WTC11 (cell line): ENCODE results near the gene UMAD1. TPM values are rescaled to one million over a fixed set of nuclear protein-coding genes. Genes with fewer than 3 reads are reported as not detected.

Experiments
- ATAC-seq: fragments of 200-7000 bp; cut with Tn5 transposase; 2 replicates; pipeline ENCODE4 v1.10.0; 2021; ENCODE audit warnings: mild to moderate bottlenecking, moderate library complexity
- CTCF ChIA-PET: fragments of 300-600 bp; sonication (Branson Sonifier 250); formaldehyde crosslinking; loops from one replicate; lab custom pipeline; 2021; ENCODE audit warnings: antibody characterized with exemption; lab: Charles Lee
- POLR2A ChIA-PET: fragments of 350-600 bp; sonication (Branson Sonifier 250); formaldehyde crosslinking; loops from one replicate; lab custom pipeline; 2021; ENCODE audit warnings: antibody characterized with exemption; lab: Charles Lee
- DNase-seq: peaks from one replicate; pipeline ENCODE4 v3.0.0; 2021; ENCODE audit warnings: low spot score
- H3K27ac Mint-ChIP-seq: 2 replicates; pipeline ENCODE4 v1.8.0; 2021; ENCODE audit warnings: mixed read lengths
- H3K27me3 Mint-ChIP-seq: 2 replicates; pipeline ENCODE4 v1.8.0; 2021; ENCODE audit warnings: low read depth, mild to moderate bottlenecking, moderate library complexity, mixed read lengths
- H3K36me3 Mint-ChIP-seq: 2 replicates; pipeline ENCODE4 v1.8.0; 2021; ENCODE audit warnings: mixed read lengths
- H3K4me1 Mint-ChIP-seq: 2 replicates; pipeline ENCODE4 v1.8.0; 2022; ENCODE audit warnings: mixed read lengths
- H3K4me3 Mint-ChIP-seq: 2 replicates; pipeline ENCODE4 v1.8.0; 2021; ENCODE audit warnings: mild to moderate bottlenecking, moderate library complexity, mixed read lengths
- H3K9me3 Mint-ChIP-seq: 2 replicates; pipeline ENCODE4 v1.8.0; 2021; ENCODE audit warnings: mixed read lengths
- AFF4 ChIP-seq: sonication (generic); formaldehyde crosslinking; IDR thresholded peaks from 2 replicates; pipeline ENCODE4 v1.8.1; 2023; ENCODE audit warnings: mild to moderate bottlenecking, missing genetic modification reagents, borderline replicate concordance
- CBFB ChIP-seq: sonication (generic); formaldehyde crosslinking; IDR thresholded peaks from 2 replicates; pipeline ENCODE4 v1.8.1; 2022; ENCODE audit warnings: mild to moderate bottlenecking, low read depth, missing genetic modification reagents
- CREM ChIP-seq: sonication (generic); formaldehyde crosslinking; IDR thresholded peaks from 2 replicates; pipeline ENCODE4 v1.8.1; 2022; ENCODE audit warnings: mild to moderate bottlenecking, missing genetic modification reagents, moderate library complexity
- E2F4 ChIP-seq: sonication (generic); formaldehyde crosslinking; IDR thresholded peaks from 2 replicates; pipeline ENCODE4 v1.8.1; 2022; ENCODE audit warnings: low read depth, mild to moderate bottlenecking, moderate library complexity, missing genetic modification reagents, borderline replicate concordance
- EMX1 ChIP-seq: fragments of 250-450 bp; sonication (Bioruptor Pico); IDR thresholded peaks from 2 replicates; pipeline ENCODE4 v1.8.0; 2021; ENCODE audit warnings: mild to moderate bottlenecking
- ETV6 ChIP-seq: sonication (generic); formaldehyde crosslinking; IDR thresholded peaks from 2 replicates; pipeline ENCODE4 v1.8.1; 2022; ENCODE audit warnings: mild to moderate bottlenecking, missing genetic modification reagents
- FOXP1 ChIP-seq: sonication (generic); formaldehyde crosslinking; IDR thresholded peaks from 2 replicates; pipeline ENCODE4 v1.8.0; 2022; ENCODE audit warnings: missing genetic modification reagents, mild to moderate bottlenecking, moderate library complexity, borderline replicate concordance
- GABPB1 ChIP-seq: sonication (generic); formaldehyde crosslinking; IDR thresholded peaks from 2 replicates; pipeline ENCODE4 v1.8.1; 2023; ENCODE audit warnings: mild to moderate bottlenecking, missing genetic modification reagents
- IRF2 ChIP-seq: sonication (generic); formaldehyde crosslinking; IDR thresholded peaks from 2 replicates; pipeline ENCODE4 v1.8.0; 2022; ENCODE audit warnings: low read depth, missing genetic modification reagents, borderline replicate concordance
- JUN ChIP-seq: sonication (generic); formaldehyde crosslinking; IDR thresholded peaks from 2 replicates; pipeline ENCODE4 v1.8.0; 2023; ENCODE audit warnings: mild to moderate bottlenecking, missing genetic modification reagents
- RELA ChIP-seq: sonication (generic); formaldehyde crosslinking; IDR thresholded peaks from 2 replicates; pipeline ENCODE4 v1.8.1; 2022; ENCODE audit warnings: missing genetic modification reagents, mild to moderate bottlenecking, borderline replicate concordance
- RORB ChIP-seq: fragments of 250-450 bp; sonication (Bioruptor Pico); IDR thresholded peaks from 2 replicates; pipeline ENCODE4 v1.9.0; 2021; ENCODE audit warnings: mild to moderate bottlenecking
- SMAD3 ChIP-seq: sonication (generic); formaldehyde crosslinking; IDR thresholded peaks from 2 replicates; pipeline ENCODE4 v1.8.0; 2022; ENCODE audit warnings: missing genetic modification reagents, mild to moderate bottlenecking, borderline replicate concordance
- SMAD4 ChIP-seq: sonication (generic); formaldehyde crosslinking; IDR thresholded peaks from 2 replicates; pipeline ENCODE4 v1.8.0; 2022; ENCODE audit warnings: mild to moderate bottlenecking, missing genetic modification reagents
- TCF7 ChIP-seq: sonication (generic); formaldehyde crosslinking; IDR thresholded peaks from 2 replicates; pipeline ENCODE4 v1.8.0; 2022; ENCODE audit warnings: mild to moderate bottlenecking, low read depth, missing genetic modification reagents, moderate library complexity
- TP53 ChIP-seq: sonication (generic); formaldehyde crosslinking; IDR thresholded peaks from 2 replicates; pipeline ENCODE4 v1.8.1; 2023; ENCODE audit warnings: mild to moderate bottlenecking, missing genetic modification reagents
- USF2 ChIP-seq: sonication (generic); formaldehyde crosslinking; IDR thresholded peaks from 2 replicates; pipeline ENCODE4 v1.8.1; 2023; ENCODE audit warnings: mild to moderate bottlenecking, missing genetic modification reagents, moderate library complexity
- ZNF138 ChIP-seq: sonication (generic); formaldehyde crosslinking; conservative IDR thresholded peaks from 2 replicates; pipeline ENCODE4 v1.8.1; 2022; ENCODE audit warnings: mild to moderate bottlenecking, moderate library complexity, missing genetic modification reagents
- ZNF219 ChIP-seq: sonication (generic); formaldehyde crosslinking; IDR thresholded peaks from 2 replicates; pipeline ENCODE4 v1.8.0; 2023; ENCODE audit warnings: missing genetic modification reagents, mild to moderate bottlenecking, borderline replicate concordance
- ZNF671 ChIP-seq: fragments of 250-450 bp; sonication (Bioruptor Pico); IDR thresholded peaks from 2 replicates; pipeline ENCODE4 v1.8.0; 2021; ENCODE audit warnings: mild to moderate bottlenecking
- ZSCAN18 ChIP-seq: fragments of 250-450 bp; sonication (Bioruptor Pico); IDR thresholded peaks from 2 replicates; pipeline ENCODE4 v2.1.2; 2022; ENCODE audit warnings: mild to moderate bottlenecking, moderate library complexity
- total RNA-seq: library from RNA; stranded (reverse); gene quantifications from 3 replicates; pipeline ENCODE4 v1.2.3, GENCODE V29; 2021

UMAD1 gene
- total RNA-seq, 1 experiment from 2014 or later: 13.0 TPM

- Mint-ChIP-seq H3K36me3 (peaks cover 29% of the 10 kb centered on the region), H3K4me1 (no peaks in the 10 kb centered on the region), H3K4me3 (no peak overlapping the region), H3K9me3 (peaks cover 44% of the 10 kb centered on the region), H3K27ac (no peak overlapping the region), H3K27me3 (no peaks in the 10 kb centered on the region)
- DNase-seq: no peak
- TF ChIP-seq EMX1 (CRISPR knock-in tag) (no peak), GABPB1 (CRISPR knock-in tag) (no peak)
- ATAC-seq: no peak
- ChIA-PET CTCF (no interaction called here), POLR2A (no interaction called here)
Measured at GRCh38 chr7:7851381-7851780, 210.8 kb downstream of the UMAD1 start.

GRCh38 chr7:7851991-7852390 is 211.4 kb downstream of the UMAD1 start:
- peaks cover 29% of the 10 kb centered on the region for H3K36me3 Mint-ChIP-seq
- H3K4me1 Mint-ChIP-seq: no peaks in the 10 kb centered on the region
- no peak overlapping the region for H3K4me3 Mint-ChIP-seq
- ChIA-PET CTCF (no interaction called here), POLR2A (no interaction called here)
- no peak overlapping the region for H3K27ac Mint-ChIP-seq
- TF ChIP-seq ZNF138 (CRISPR knock-in tag) (no peak), IRF2 (no peak), SMAD3 (CRISPR knock-in tag) (no peak), JUN (CRISPR knock-in tag) (no peak), E2F4 (CRISPR knock-in tag) (no peak), CREM (CRISPR knock-in tag) (no peak), RELA (no peak), AFF4 (CRISPR knock-in tag) (no peak), ZNF671 (no peak), TP53 (CRISPR knock-in tag) (no peak), RORB (CRISPR knock-in tag) (no peak), FOXP1 (CRISPR knock-in tag) (no peak)
- TF ChIP-seq, all 79 proteins: peak for 0
- ATAC-seq: no peak
- Mint-ChIP-seq H3K9me3 (peaks cover 47% of the 10 kb centered on the region), H3K27me3 (no peaks in the 10 kb centered on the region)
- no peak for DNase-seq

- Mint-ChIP-seq H3K27me3 (no peaks in the 10 kb centered on the region), H3K27ac (no peak overlapping the region), H3K9me3 (peaks cover 39% of the 10 kb centered on the region), H3K36me3 (peaks cover 26% of the 10 kb centered on the region), H3K4me1 (no peaks in the 10 kb centered on the region), H3K4me3 (no peak overlapping the region)
- no peak for TF ChIP-seq SMAD4
- TF ChIP-seq ETV6 (CRISPR knock-in tag): no peak
- TF ChIP-seq ZSCAN18 (CRISPR knock-in tag): no peak
- no peak for TF ChIP-seq TCF7
- no peak for TF ChIP-seq ZNF219 (CRISPR knock-in tag)
- no peak for TF ChIP-seq CBFB (CRISPR knock-in tag)
- no peak for TF ChIP-seq ZNF671
- TF ChIP-seq ZNF138 (CRISPR knock-in tag): no peak
- no peak for TF ChIP-seq USF2 (CRISPR knock-in tag)
- ATAC-seq (no peak), DNase-seq (no peak)
- ChIA-PET CTCF (no interaction called here), POLR2A (no interaction called here)
Measured at GRCh38 chr7:7857143-7857583, 216.6 kb downstream of the UMAD1 start.
